HepG2 (cell line): Measurements from ENCODE around the gene RPS19BP1. TPM values are rescaled to one million over a fixed set of nuclear protein-coding genes. Genes with fewer than 3 reads are reported as not detected.

ENCODE experiments used
- ATAC-seq: fragments of 200-7000 bp; cut with Tn5 transposase; 3 replicates; pipeline ENCODE4 v1.9.1; 2020; ENCODE audit warnings: mild to moderate bottlenecking, moderate library complexity
- BruUV-seq: library from RNA; stranded (reverse); fragments of 400-500 nt; replicated peaks from 2 replicates; lab custom pipeline; 2021; lab: Mats Ljungman, UMichigan
- CTCF ChIA-PET: fragments of 300-600 bp; formaldehyde crosslinking; extraction: SDS; loops from one replicate; lab custom pipeline; 2021; ENCODE audit warnings: low total read pairs, inconsistent platforms, low intra/inter-chr PET ratio; lab: Yijun Ruan, JAX
- POLR2A ChIA-PET: fragments of 350-600 bp; sonication (Branson Sonifier 250); formaldehyde crosslinking; loops from one replicate; lab custom pipeline; 2020; ENCODE audit warnings: antibody characterized with exemption, inconsistent platforms; lab: Yijun Ruan, JAX
- DNase-seq: peaks from one replicate; pipeline ENCODE4 v3.0.0-alpha.2; 2015; ENCODE audit warnings: low spot score
- FAIRE-seq: peaks from 3 replicates; lab custom pipeline; 2011; peaks lifted over from hg19 to GRCh38; lab: Jason Lieb, UNC
- H2AFZ ChIP-seq: one replicate; pipeline ENCODE4 v1.6.1; 2011; ENCODE audit warnings: low read length, inconsistent platforms
- H3K27ac ChIP-seq: fragments of 300-600 bp; 3 replicates; pipeline ENCODE4 v1.8.0; 2011; ENCODE audit warnings: mixed run types, mild to moderate bottlenecking, mixed read lengths, low read length, inconsistent platforms; ENCODE audit not compliant: insufficient read depth; ENCODE audit errors: extremely low read length
- H3K27me3 ChIP-seq, 2 experiments: fragments of 200-600 bp in 1 of 2; 2 replicates in 1 of 2; 3 replicates in 1 of 2; pipeline versions ENCODE4 v1.6.0 to v1.8.0; 2011; ENCODE audit warnings: low read length in 2 of 2, mild to moderate bottlenecking in 2 of 2, moderate library complexity in 2 of 2, inconsistent platforms in 1 of 2; ENCODE audit not compliant: insufficient read depth in 2 of 2, control insufficient read depth in 1 of 2
- H3K36me3 ChIP-seq, 2 experiments: fragments of 200-600 bp in 1 of 2; replicated peaks in 1 of 2; 2 replicates in 1 of 2; 3 replicates in 1 of 2; pipeline versions ENCODE4 v1.5.1 to v1.8.0; 2011; ENCODE audit warnings: low read length in 2 of 2, inconsistent platforms in 1 of 2; ENCODE audit not compliant: insufficient read depth in 2 of 2, control insufficient read depth in 1 of 2
- H3K4me1 ChIP-seq: 2 replicates; pipeline ENCODE4 v1.5.1; 2012; ENCODE audit warnings: low read length, inconsistent platforms; ENCODE audit not compliant: insufficient read depth
- H3K4me2 ChIP-seq: 2 replicates; pipeline ENCODE4 v1.6.0; 2011; ENCODE audit warnings: low read depth, low read length, inconsistent platforms
- H3K4me3 ChIP-seq, 3 experiments: fragments of 200-600 bp in 1 of 3; sonication (generic), shearing (Covaris generic) in 1 of 3; replicated peaks in 1 of 3; 2 replicates each; pipeline ENCODE4 v1.5.1; 2011 to 2016; ENCODE audit warnings: low read length in 3 of 3, inconsistent platforms in 2 of 3, low read depth in 2 of 3, mild to moderate bottlenecking in 2 of 3, control low read depth in 1 of 3, mixed read lengths in 1 of 3; ENCODE audit not compliant: insufficient read depth in 1 of 3
- H3K79me2 ChIP-seq: one replicate; pipeline ENCODE4 v1.6.1; 2011; ENCODE audit warnings: low read length, inconsistent platforms; ENCODE audit not compliant: insufficient read depth
- H3K9ac ChIP-seq: 2 replicates; pipeline ENCODE4 v1.6.0; 2011; ENCODE audit warnings: mild to moderate bottlenecking, low read depth, low read length, inconsistent platforms; ENCODE audit not compliant: insufficient read depth
- H3K9me3 ChIP-seq: 2 replicates; pipeline ENCODE4 v1.5.1; 2012; ENCODE audit warnings: mild to moderate bottlenecking, low read length
- H4K20me1 ChIP-seq: 2 replicates; pipeline ENCODE4 v1.6.0; 2011; ENCODE audit warnings: inconsistent platforms, mild to moderate bottlenecking, low read length, moderate library complexity; ENCODE audit not compliant: insufficient read depth
- FOXC1 ChIP-seq: sonication (generic); formaldehyde crosslinking; IDR thresholded peaks from 2 replicates; pipeline ENCODE4 v1.8.0; 2022; ENCODE audit warnings: mild to moderate bottlenecking, missing genetic modification reagents, borderline replicate concordance
- HMGXB4 ChIP-seq, 2 experiments: sonication (generic) in 1 of 2; formaldehyde crosslinking in 1 of 2; IDR thresholded peaks; 2 replicates each; pipeline versions ENCODE4 v1.4.0 to v1.6.1; 2018 to 2020; ENCODE audit warnings: missing genetic modification reagents in 2 of 2, borderline replicate concordance in 1 of 2, low read depth in 1 of 2, mild to moderate bottlenecking in 1 of 2, missing biosample characterization in 1 of 2
- HOXA3 ChIP-seq: sonication (generic); formaldehyde crosslinking; IDR thresholded peaks from 2 replicates; pipeline ENCODE4 v1.5.0; 2020; ENCODE audit warnings: missing genetic modification reagents
- HOXA5 ChIP-seq: sonication (generic); formaldehyde crosslinking; IDR thresholded peaks from 2 replicates; pipeline ENCODE4 v1.4.0; 2020; ENCODE audit warnings: missing genetic modification reagents
- MTA1 ChIP-seq: sonication (generic); formaldehyde crosslinking; IDR thresholded peaks from 2 replicates; pipeline ENCODE4 v1.4.0; 2020; ENCODE audit warnings: missing genetic modification reagents, mild to moderate bottlenecking, borderline replicate concordance
- RXRB ChIP-seq: IDR thresholded peaks from 2 replicates; pipeline ENCODE4 v1.6.1; 2016; ENCODE audit warnings: borderline replicate concordance, missing genetic modification reagents, missing compliant biosample characterization
- SP4 ChIP-seq: sonication (generic); formaldehyde crosslinking; IDR thresholded peaks from 2 replicates; pipeline ENCODE4 v1.8.1; 2023; ENCODE audit warnings: mild to moderate bottlenecking, missing genetic modification reagents
- SPEN ChIP-seq: sonication (generic); formaldehyde crosslinking; IDR thresholded peaks from 2 replicates; pipeline ENCODE4 v1.5.1; 2020; ENCODE audit warnings: low read depth, mild to moderate bottlenecking, missing genetic modification reagents
- ZKSCAN5 ChIP-seq: sonication (generic); formaldehyde crosslinking; IDR thresholded peaks from 2 replicates; pipeline ENCODE4 v1.5.1; 2020; ENCODE audit warnings: mild to moderate bottlenecking, missing genetic modification reagents
- ZNF337 ChIP-seq: sonication (generic); formaldehyde crosslinking; IDR thresholded peaks from 2 replicates; pipeline ENCODE4 v1.5.1; 2020; ENCODE audit warnings: missing genetic modification reagents, low read depth, mild to moderate bottlenecking, borderline replicate concordance
- ZNF790 ChIP-seq: sonication (generic); formaldehyde crosslinking; IDR thresholded peaks from 2 replicates; pipeline ENCODE4 v1.8.0; 2022; ENCODE audit warnings: missing genetic modification reagents, mild to moderate bottlenecking, borderline replicate concordance
- WGBS: methylation state at CpG from one replicate; pipeline ENCODE4 v1.1.6; 2017; ENCODE audit warnings: low lambda C conversion rate; 5-methylcytosine and 5-hydroxymethylcytosine counted together
- in situ Hi-C: cut with HindIII; loops from 2 replicates; pipeline ENCODE4 v1.10.0; 2017; ENCODE audit warnings: low pct_unique_long_range_greater_than_20kb; ENCODE audit not compliant: extremely low pct_ligation_motif_present
- intact Hi-C: fragments of 100-400 bp; cut with micrococcal nuclease; formaldehyde crosslinking; loops from one replicate; pipeline ENCODE4 v1.10.0; 2022; ENCODE audit not compliant: unreplicated experiment
- polyA plus RNA-seq, 8 experiments: library from polyadenylated mRNA; depleted of rRNA in 3 of 8; stranded (reverse) in 7 of 8; unstranded in 1 of 8; fragments of >200 nt; fragmentation: Illumina TruSeq in 4 of 8; extraction: Trizol in 4 of 8; gene quantifications; 2 replicates each; pipeline versions ENCODE4 v1.2.1 to v1.2.3, GENCODE V29; 2011 to 2016; ENCODE audit warnings: low read depth in 4 of 8, missing spikeins in 1 of 8, mixed read lengths in 1 of 8; ENCODE audit not compliant: insufficient read depth in 1 of 8
- total RNA-seq, 5 experiments: library from RNA; depleted of rRNA; stranded (reverse); fragments of >200 nt; fragmentation: Illumina TruSeq; extraction: Trizol; gene quantifications; 2 replicates each; pipeline ENCODE4 v1.2.3, GENCODE V29; 2016; ENCODE audit warnings: low read depth in 1 of 5
- TF ChIP-seq, protein P1 (sequence below): sonication (generic); formaldehyde crosslinking; IDR thresholded peaks from 2 replicates; pipeline ENCODE4 v1.4.0; 2020; ENCODE audit warnings: missing genetic modification reagents
- TF ChIP-seq, protein P2 (sequence below): sonication (generic); formaldehyde crosslinking; IDR thresholded peaks from 2 replicates; pipeline ENCODE4 v1.5.0; 2020; ENCODE audit warnings: missing genetic modification reagents, mild to moderate bottlenecking, borderline replicate concordance

RPS19BP1 gene
- total and polyA plus RNA-seq, 2 of the 13 experiments (the other 11 are each of a cell fraction or from before 2014, with no cell fraction given): 44.3 to 81.3 TPM

DNA sequence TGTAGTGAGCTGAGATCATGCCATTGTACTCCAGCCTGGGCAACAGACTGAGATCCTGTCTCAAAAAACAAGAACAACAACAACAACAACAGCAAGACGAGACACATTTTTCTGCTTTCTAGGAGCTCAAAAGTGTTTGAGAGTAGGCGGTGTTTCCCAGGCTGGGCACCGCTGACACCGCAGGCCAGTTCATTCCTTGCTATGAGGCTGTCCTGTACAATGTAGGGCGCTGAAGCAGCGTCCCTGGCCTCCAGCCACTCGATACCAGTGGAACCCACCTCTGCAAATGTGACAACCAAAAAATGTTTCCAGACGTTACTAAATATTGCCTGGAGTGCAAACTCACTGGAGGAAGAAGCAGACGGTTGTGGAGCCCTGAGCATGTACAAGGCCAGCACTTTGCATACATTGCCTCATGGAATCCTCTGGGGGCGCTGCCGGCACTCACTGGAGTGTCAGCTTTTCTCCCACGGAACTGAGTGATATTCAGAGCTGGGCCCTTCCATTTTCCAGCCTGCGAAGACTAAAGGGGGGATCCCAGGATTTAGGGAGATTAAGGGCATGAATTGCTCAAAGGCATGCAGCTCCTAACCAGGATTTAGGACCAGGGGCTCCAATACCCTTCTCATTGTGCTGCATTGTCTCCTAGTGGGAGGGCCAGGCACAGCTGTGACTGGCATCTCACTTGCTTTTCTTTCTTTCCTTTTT lies 36.3 kb downstream of the RPS19BP1 start:
- Histone ChIP-seq H3K9ac (peak overlapping the region; percentile 42; the same call in 1 of the 2 replicates), H3K27ac (no peak overlapping the region), H3K36me3 (no peaks in the 10 kb centered on the region), H3K27me3 (peaks cover 0 to 2% of the 10 kb centered on the region in 2 experiments; a peak in 1 of 5 replicates), H2AFZ (peak overlapping the region; percentile 17), H3K4me2 (peak overlapping the region; percentile 80), H3K4me3 (peak overlapping the region in 1 of 3 experiments; percentile 57; a peak in 2 of 6 replicates), H3K9me3 (no peaks in the 10 kb centered on the region), H3K4me1 (peaks cover 51% of the 10 kb centered on the region), H3K79me2 (no peaks in the 10 kb centered on the region), H4K20me1 (no peaks in the 10 kb centered on the region)
- CTCF ChIA-PET: interaction anchor here (0.8 to 2.8 kb wide), 8 partner anchors 13 to 540 kb away, joined by 3 to 24 read pairs (median 4); partner anchors contain the start of genes ATF4 and RPS19BP1
- 25% methylated on average over 7 of the region's 13 CpGs for WGBS
- in situ Hi-C loops (no loop called here), intact Hi-C loops (loop anchor here (1.0 kb wide), 1 partner anchor 18 kb away; no protein-coding TSS in a partner anchor)
- DNase-seq: peak; percentile 74
- peak; percentile 88 for ATAC-seq
- peak; percentile 91 for FAIRE-seq
- BruUV-seq: no TSS peak
- POLR2A ChIA-PET: interaction anchor here (0.9 to 9.1 kb wide), 8 partner anchors 11 to 548 kb away, joined by 3 to 167 read pairs (median 6); partner anchors contain the start of genes ATF4 and RPS19BP1
- TF ChIP-seq FOXC1 (CRISPR knock-in tag) (no peak), HOXA5 (CRISPR knock-in tag) (0 out of 2 replicates have a peak, but pooled peaks have one; percentile 44), SP4 (CRISPR knock-in tag) (peak; percentile 52; the same call in 1 of the 2 replicates), ZKSCAN5 (CRISPR knock-in tag) (no peak), SPEN (CRISPR knock-in tag) (0 out of 2 replicates have a peak, but pooled peaks have one; percentile 37), ZNF790 (CRISPR knock-in tag) (no peak), ZNF337 (CRISPR knock-in tag) (no peak), HOXA3 (CRISPR knock-in tag) (0 out of 2 replicates have a peak, but pooled peaks have one; percentile 15), MTA1 (CRISPR knock-in tag) (no peak), RXRB (0 out of 2 replicates have a peak, but pooled peaks have one; percentile 17), HMGXB4 (CRISPR knock-in tag; IDR thresholded peaks at IDR 0.05; ENCODE audit: borderline replicate concordance in 1 of 2, low read depth in 1 of 2) (peak in 1 of 2 experiments; percentile 53; a peak in 1 of 4 replicates)
- TF ChIP-seq, protein P1, sequence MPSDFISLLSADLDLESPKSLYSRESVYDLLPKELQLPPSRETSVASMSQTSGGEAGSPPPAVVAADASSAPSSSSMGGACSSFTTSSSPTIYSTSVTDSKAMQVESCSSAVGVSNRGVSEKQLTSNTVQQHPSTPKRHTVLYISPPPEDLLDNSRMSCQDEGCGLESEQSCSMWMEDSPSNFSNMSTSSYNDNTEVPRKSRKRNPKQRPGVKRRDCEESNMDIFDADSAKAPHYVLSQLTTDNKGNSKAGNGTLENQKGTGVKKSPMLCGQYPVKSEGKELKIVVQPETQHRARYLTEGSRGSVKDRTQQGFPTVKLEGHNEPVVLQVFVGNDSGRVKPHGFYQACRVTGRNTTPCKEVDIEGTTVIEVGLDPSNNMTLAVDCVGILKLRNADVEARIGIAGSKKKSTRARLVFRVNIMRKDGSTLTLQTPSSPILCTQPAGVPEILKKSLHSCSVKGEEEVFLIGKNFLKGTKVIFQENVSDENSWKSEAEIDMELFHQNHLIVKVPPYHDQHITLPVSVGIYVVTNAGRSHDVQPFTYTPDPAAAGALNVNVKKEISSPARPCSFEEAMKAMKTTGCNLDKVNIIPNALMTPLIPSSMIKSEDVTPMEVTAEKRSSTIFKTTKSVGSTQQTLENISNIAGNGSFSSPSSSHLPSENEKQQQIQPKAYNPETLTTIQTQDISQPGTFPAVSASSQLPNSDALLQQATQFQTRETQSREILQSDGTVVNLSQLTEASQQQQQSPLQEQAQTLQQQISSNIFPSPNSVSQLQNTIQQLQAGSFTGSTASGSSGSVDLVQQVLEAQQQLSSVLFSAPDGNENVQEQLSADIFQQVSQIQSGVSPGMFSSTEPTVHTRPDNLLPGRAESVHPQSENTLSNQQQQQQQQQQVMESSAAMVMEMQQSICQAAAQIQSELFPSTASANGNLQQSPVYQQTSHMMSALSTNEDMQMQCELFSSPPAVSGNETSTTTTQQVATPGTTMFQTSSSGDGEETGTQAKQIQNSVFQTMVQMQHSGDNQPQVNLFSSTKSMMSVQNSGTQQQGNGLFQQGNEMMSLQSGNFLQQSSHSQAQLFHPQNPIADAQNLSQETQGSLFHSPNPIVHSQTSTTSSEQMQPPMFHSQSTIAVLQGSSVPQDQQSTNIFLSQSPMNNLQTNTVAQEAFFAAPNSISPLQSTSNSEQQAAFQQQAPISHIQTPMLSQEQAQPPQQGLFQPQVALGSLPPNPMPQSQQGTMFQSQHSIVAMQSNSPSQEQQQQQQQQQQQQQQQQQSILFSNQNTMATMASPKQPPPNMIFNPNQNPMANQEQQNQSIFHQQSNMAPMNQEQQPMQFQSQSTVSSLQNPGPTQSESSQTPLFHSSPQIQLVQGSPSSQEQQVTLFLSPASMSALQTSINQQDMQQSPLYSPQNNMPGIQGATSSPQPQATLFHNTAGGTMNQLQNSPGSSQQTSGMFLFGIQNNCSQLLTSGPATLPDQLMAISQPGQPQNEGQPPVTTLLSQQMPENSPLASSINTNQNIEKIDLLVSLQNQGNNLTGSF (CRISPR knock-in tag): no peak
- TF ChIP-seq, protein P2, sequence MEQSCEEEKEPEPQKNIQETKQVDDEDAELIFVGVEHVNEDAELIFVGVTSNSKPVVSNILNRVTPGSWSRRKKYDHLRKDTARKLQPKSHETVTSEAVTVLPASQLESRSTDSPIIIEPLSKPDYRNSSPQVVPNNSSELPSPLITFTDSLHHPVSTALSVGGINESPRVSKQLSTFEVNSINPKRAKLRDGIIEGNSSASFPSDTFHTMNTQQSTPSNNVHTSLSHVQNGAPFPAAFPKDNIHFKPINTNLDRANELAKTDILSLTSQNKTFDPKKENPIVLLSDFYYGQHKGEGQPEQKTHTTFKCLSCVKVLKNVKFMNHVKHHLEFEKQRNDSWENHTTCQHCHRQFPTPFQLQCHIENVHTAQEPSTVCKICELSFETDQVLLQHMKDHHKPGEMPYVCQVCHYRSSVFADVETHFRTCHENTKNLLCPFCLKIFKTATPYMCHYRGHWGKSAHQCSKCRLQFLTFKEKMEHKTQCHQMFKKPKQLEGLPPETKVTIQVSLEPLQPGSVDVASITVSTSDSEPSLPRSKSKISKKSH (CRISPR knock-in tag): no peak
